ENCODE data around the gene FAM3B.

Gene FAM3B

DNA sequence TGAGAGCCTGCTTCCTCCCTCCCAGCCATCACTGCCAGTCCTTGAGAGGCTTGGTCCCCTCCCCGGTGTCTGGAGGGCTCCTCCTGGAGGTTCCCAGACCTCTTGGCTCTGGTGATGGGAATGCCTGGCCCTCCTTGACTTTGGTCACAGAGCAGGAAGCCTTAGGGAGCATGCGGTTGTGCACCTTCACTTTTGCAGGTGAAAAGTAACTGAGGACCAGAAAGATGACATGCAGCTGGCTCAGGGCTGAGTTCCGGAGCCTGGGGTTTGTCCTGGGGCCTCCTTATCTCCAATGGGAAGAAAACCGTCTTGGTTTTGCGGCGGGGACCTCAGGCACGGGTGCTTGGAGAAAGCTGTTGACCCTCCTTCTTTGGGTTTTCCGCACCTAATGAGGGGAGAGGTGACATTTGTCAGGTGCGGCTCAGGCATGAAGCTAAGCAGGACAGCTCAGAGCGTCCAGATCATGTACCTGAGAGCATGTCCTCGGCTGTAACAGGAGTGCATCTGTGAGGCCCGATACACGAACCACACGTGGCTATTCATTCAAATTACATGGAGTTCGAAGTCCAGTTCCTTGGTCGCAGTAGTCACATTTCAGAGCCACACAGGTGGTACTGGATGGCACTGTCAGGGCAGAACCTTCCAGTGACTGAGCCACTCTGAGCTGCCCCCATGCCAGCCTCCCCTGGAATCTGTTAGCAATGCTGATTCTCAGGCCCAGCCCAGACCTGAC is 44.6 kb downstream of the FAM3B start:
- H3K36me3 ChIP-seq = no peaks in the 10 kb centered on the region
- TF ChIP-seq, protein P1, sequence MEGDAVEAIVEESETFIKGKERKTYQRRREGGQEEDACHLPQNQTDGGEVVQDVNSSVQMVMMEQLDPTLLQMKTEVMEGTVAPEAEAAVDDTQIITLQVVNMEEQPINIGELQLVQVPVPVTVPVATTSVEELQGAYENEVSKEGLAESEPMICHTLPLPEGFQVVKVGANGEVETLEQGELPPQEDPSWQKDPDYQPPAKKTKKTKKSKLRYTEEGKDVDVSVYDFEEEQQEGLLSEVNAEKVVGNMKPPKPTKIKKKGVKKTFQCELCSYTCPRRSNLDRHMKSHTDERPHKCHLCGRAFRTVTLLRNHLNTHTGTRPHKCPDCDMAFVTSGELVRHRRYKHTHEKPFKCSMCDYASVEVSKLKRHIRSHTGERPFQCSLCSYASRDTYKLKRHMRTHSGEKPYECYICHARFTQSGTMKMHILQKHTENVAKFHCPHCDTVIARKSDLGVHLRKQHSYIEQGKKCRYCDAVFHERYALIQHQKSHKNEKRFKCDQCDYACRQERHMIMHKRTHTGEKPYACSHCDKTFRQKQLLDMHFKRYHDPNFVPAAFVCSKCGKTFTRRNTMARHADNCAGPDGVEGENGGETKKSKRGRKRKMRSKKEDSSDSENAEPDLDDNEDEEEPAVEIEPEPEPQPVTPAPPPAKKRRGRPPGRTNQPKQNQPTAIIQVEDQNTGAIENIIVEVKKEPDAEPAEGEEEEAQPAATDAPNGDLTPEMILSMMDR (IDR thresholded peaks at IDR 0.05; ENCODE audit: low read depth, low read length) = no peak
- H3K4me3 ChIP-seq (ENCODE audit: low read depth, low read length) = no peak overlapping the region
- no peaks in the 10 kb centered on the region for H3K9me3 ChIP-seq
- no peaks in the 10 kb centered on the region for H3K4me1 ChIP-seq
- H3K27me3 ChIP-seq = no peaks in the 10 kb centered on the region
- DNase-seq = no peak

DNA sequence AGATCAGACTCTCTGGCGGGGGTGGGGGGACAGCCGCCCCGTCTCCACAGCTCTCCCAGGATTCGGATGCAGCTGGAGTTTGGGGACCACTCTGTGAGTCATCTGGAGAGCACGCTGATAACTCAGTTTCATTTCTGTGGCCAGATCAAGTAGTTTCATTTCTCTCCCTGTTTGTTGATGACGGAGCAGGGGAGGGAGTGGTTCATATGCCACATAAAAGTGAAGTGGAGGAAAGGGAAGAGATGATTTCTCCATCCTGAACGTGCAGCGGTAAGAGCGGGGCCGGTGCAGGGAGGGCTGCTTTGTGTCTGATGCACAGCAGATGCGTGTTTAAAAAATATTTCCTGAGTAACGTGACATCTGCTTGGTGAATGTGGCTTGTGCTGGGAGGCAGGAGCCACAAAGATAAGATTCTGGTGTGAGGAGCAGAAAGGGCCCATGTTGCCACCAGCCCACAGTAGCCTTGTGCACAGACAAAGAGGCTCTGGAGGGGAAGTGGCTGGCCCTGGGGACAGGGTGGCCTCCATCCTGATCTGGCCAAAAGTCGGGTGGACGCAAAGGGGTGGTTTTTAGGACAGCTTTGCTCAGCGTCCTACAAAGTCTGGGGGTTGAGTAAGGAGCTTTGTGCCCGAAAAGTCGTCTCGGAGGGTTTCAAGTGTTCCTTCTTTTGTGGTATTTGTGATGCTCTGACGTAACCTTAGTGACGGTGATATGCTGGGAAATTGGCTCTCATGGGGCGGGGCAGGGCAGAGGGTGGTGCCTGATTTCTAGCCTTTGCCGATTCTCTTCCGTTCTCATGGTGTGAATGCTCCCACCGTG is 45.4 kb downstream of the FAM3B start, which contains the start of gene MX2:
MX2 (plus strand) TSS at position 242 of the 819 bp plus-strand sequence. CDS start 14,880 bp downstream, outside the sequence.
- Histone ChIP-seq H3K4me3 (ENCODE audit: low read depth, low read length) (no peak within 1 kb of the TSS), H3K9me3 (no peaks in the 10 kb centered on the region), H3K4me1 (no peaks in the 10 kb centered on the region), H3K27me3 (no peaks in the 10 kb centered on the region), H3K36me3 (no peaks in the 10 kb centered on the region)
- no peak for DNase-seq
- TF ChIP-seq, protein P1 (IDR thresholded peaks at IDR 0.05; ENCODE audit: low read depth, low read length) = no peak

DNA sequence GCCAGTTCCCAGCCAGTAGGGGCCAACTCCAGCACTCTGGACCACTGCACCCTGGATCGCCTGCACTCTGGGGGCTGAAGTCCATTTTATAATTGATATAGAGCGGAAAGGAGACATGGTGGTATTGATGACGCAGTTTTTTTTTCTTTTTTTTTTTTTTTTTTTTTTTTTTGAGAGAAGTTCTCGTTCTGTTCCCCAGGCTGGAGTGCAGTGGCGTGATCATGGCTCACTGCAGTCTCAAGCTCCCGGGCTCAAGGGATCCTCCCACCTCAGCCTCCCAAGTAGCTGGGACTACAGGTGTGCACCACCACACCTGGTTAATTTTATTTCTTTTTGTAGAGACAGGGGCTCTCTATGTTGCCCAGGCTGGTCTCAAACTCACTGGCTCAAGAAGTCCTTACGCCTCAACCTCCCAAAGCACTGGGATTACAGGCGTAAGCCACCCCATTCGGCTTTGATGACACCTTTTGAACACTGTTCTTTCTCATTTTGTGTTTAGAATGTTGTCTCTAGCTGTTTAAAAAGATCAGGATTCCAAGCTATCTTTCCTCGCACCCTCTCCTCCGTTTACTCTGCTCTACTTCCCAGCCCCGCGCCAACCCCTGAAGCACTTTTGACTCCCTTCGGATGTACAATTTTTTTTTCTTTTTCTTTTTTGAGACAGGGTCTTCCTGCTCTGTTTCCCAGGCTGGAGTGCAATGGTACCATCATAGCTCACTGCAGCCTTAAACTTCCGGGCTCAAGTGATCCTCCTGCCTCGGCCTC is 46.2 kb downstream of the FAM3B start:
- no peak for DNase-seq
- Histone ChIP-seq H3K9me3 (no peaks in the 10 kb centered on the region), H3K4me3 (ENCODE audit: low read depth, low read length) (no peak overlapping the region), H3K36me3 (no peaks in the 10 kb centered on the region), H3K4me1 (no peaks in the 10 kb centered on the region), H3K27me3 (no peaks in the 10 kb centered on the region)
- TF ChIP-seq, protein P1 (IDR thresholded peaks at IDR 0.05; ENCODE audit: low read depth, low read length) = no peak

DNA sequence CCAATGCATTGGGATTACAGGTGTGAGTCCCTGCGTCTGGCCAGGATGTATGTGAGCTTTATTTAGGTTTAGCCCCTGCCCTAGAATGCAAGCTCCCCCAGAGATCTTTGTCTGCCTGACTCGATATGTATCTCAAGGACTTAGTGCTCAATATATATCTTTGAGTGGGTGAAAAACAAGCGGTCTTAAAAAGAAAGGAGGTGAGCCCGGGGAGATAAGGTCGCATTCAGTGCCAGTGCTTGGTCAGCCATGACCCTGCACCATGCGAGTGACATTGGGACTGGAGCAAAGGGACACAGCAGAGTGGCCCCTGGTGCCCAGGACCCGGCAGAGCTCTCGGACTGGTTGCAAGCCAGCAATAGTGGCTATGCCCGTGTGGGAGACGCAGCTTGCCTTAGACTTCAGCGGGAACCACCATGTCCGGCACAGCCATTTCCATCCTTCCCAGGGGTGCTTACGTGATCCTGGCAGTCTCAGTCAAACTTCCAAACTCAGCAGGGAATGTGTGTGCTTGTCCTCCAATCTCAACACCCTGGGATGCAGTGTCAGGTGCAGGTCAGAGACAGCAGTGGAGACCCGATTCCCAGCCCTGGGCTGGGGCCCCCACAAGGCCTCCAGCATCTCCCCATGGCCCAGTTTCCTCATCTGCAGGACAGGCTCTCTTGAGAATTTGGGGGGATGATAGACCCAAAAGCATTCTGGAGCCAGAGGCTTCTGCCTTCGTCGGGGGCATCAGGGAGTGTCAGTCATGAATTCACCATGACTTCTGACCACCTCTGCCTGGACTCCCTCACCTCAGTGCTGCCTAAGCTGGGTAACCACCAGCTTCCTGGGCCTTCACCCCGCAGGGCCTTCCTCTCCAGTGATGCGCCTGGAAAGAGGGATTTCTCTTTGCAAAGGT is 47.0 kb downstream of the FAM3B start:
- Histone ChIP-seq H3K9me3 (no peaks in the 10 kb centered on the region), H3K36me3 (no peaks in the 10 kb centered on the region), H3K4me3 (ENCODE audit: low read depth, low read length) (no peak overlapping the region), H3K4me1 (no peaks in the 10 kb centered on the region), H3K27me3 (no peaks in the 10 kb centered on the region)
- TF ChIP-seq, protein P1 (IDR thresholded peaks at IDR 0.05; ENCODE audit: low read depth, low read length) = no peak
- no peak for DNase-seq

DNA sequence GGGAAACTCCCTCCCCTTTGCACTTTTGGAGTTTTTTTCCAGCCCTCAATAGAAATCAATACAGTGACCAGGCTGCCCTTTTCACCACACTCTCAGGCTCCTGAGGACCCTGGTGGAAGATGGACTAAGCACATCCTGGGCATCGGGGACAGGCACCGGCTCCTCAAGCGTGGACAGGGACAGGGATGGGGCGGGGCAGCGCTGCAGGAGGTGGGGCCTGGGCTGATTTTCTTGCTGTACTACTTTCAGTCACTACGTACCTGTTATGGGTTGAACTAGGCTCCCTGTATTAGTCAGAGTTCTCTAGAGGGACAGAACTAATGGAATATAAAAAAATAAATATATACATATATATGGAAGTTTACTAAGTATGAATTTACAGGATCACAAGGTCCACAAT is 47.7 kb downstream of the FAM3B start:
- TF ChIP-seq, protein P1 (IDR thresholded peaks at IDR 0.05; ENCODE audit: low read depth, low read length) = no peak
- no peaks in the 10 kb centered on the region for H3K9me3 ChIP-seq
- H3K4me1 ChIP-seq = no peaks in the 10 kb centered on the region
- no peaks in the 10 kb centered on the region for H3K27me3 ChIP-seq
- no peaks in the 10 kb centered on the region for H3K36me3 ChIP-seq
- no peak for DNase-seq
- no peak overlapping the region for H3K4me3 ChIP-seq (ENCODE audit: low read depth, low read length)
